Head of caudate nucleus (tissue), 42 donors: ENCODE data around the gene NAB2.

ENCODE experiments used
- DNase-seq, 42 donors: peaks; one replicate each; pipeline versions ENCODE4 v3.0.0 to v3.0.0-alpha.2; 2020 to 2021; ENCODE audit warnings: mixed read lengths in 7 of 42
- intact Hi-C: fragments of 100-400 bp; cut with DNase I; formaldehyde crosslinking; loops from one replicate; pipeline ENCODE4 v1.15.0; 2022

The NAB2 gene

GRCh38 chr12:57091638-57092528, 3.0 kb downstream of the NAB2 start:
- DNase-seq = peak in 1 of 42 donors; percentile 7
- intact Hi-C loops = no loop called here

- intact Hi-C loops = no loop called here
- peak in 2 of 42 donors; percentile 2 to 45 for DNase-seq
These were observed 3.6 kb downstream of the NAB2 start for GRCh38 chr12:57092529-57092862.

- DNase-seq = peak in 1 of 42 donors; percentile 41
- intact Hi-C loops = no loop called here
These were observed 4.0 kb downstream of the NAB2 start for GRCh38 chr12:57092876-57093414.

GRCh38 chr12:57093415-57094207, 4.7 kb downstream of the NAB2 start:
- peak in 40 of 42 donors; percentile 24 to 81 (median 56) for DNase-seq
- intact Hi-C loops = no loop called here

GRCh38 chr12:57094208-57095160, 5.6 kb downstream of the NAB2 start:
- peak in 12 of 42 donors; percentile 19 to 73 (median 39) for DNase-seq
- intact Hi-C loops = no loop called here

- intact Hi-C loops = no loop called here
- DNase-seq = no peak
These were observed 6.5 kb downstream of the NAB2 start for GRCh38 chr12:57095440-57095839.

- DNase-seq = peak in 40 of 42 donors; percentile 26 to 90 (median 67)
These were observed 7.2 kb downstream of the NAB2 start for GRCh38 chr12:57096099-57096572.

GRCh38 chr12:57096748-57097553, 8.0 kb downstream of the NAB2 start:
- intact Hi-C loops = no loop called here
- DNase-seq = no peak

More at GRCh38 chr12:57096099-57096572, 7.2 kb downstream of the NAB2 start:
- intact Hi-C loops = no loop called here

- intact Hi-C loops = no loop called here
These were observed 8.6 kb downstream of the NAB2 start for GRCh38 chr12:57097554-57097835.

GRCh38 chr12:57098546-57098945, 9.6 kb downstream of the NAB2 start:
- intact Hi-C loops = no loop called here
- DNase-seq = no peak

More at GRCh38 chr12:57097554-57097835, 8.6 kb downstream of the NAB2 start:
- DNase-seq = no peak

GRCh38 chr12:57099047-57099714, 10.3 kb downstream of the NAB2 start:
- no peak for DNase-seq
- intact Hi-C loops = no loop called here

- intact Hi-C loops = no loop called here
- no peak for DNase-seq
These were observed 10.9 kb downstream of the NAB2 start for GRCh38 chr12:57099766-57100165.

- intact Hi-C loops = no loop called here
- no peak for DNase-seq
These were observed 13.2 kb downstream of the NAB2 start for GRCh38 chr12:57101892-57102695.

GRCh38 chr12:57103856-57104255, 14.9 kb downstream of the NAB2 start:
- intact Hi-C loops = no loop called here
- no peak for DNase-seq

- no peak for DNase-seq
- intact Hi-C loops = no loop called here
These were observed 15.5 kb downstream of the NAB2 start for GRCh38 chr12:57104292-57104910.
